Upper lobe of left lung (tissue), 6 donors: Measurements from ENCODE around the gene LCN15. TPM values are rescaled to one million over a fixed set of nuclear protein-coding genes. Genes with fewer than 3 reads are reported as not detected.

Experiments
- ATAC-seq, 2 donors: fragments of 200-7000 bp; cut with Tn5 transposase; one replicate each; pipeline ENCODE4 v1.9.1; 2022; ENCODE audit warnings: mild to moderate bottlenecking in 2 of 2, moderate library complexity in 2 of 2; ENCODE audit not compliant: low FRiP score in 2 of 2
- DNase-seq, 2 donors: peaks; one replicate each; pipeline ENCODE4 v3.0.0-alpha.2; 2019 to 2020
- H3K27ac ChIP-seq, 4 donors: fragments of 200-600 bp; sonication (generic); one replicate each; pipeline ENCODE4 v1.5.1; 2016 to 2019
- H3K27me3 ChIP-seq, 4 donors: fragments of 200-600 bp; sonication (generic); one replicate each; pipeline ENCODE4 v1.5.1; 2017 to 2019
- H3K36me3 ChIP-seq, 4 donors: fragments of 200-600 bp; sonication (generic); one replicate each; pipeline ENCODE4 v1.5.1; 2016 to 2019
- H3K4me1 ChIP-seq, 4 donors: fragments of 200-600 bp; sonication (generic); one replicate each; pipeline ENCODE4 v1.5.1; 2018 to 2019
- H3K4me3 ChIP-seq, 4 donors: fragments of 200-600 bp; sonication (generic); one replicate each; pipeline ENCODE4 v1.5.1; 2017 to 2019; ENCODE audit warnings: mild to moderate bottlenecking in 2 of 4, moderate library complexity in 1 of 4
- H3K9me3 ChIP-seq, 4 donors: fragments of 200-600 bp; sonication (generic); one replicate each; pipeline ENCODE4 v1.5.1; 2018 to 2019
- EP300 ChIP-seq, 4 donors: sonication (generic); formaldehyde crosslinking; IDR thresholded peaks; one replicate each; pipeline ENCODE4 v1.5.1; 2017; ENCODE audit warnings: antibody characterized with exemption in 4 of 4, control low read depth in 2 of 4
- POLR2A ChIP-seq, 4 donors: fragments of 450-650 bp; IDR thresholded peaks; one replicate each; pipeline ENCODE4 v1.5.1; 2016 to 2017; ENCODE audit warnings: antibody characterized with exemption in 4 of 4, mild to moderate bottlenecking in 2 of 4
- POLR2AphosphoS5 ChIP-seq, 2 donors: sonication (generic); formaldehyde crosslinking; IDR thresholded peaks; one replicate each; pipeline ENCODE4 v1.5.1; 2017; ENCODE audit warnings: antibody characterized with exemption in 2 of 2
- WGBS, 2 donors: methylation state at CpG; one replicate each; pipeline ENCODE4 v1.1.5; 2017 to 2018; 5-methylcytosine and 5-hydroxymethylcytosine counted together
- total RNA-seq, 6 donors: library from RNA; depleted of rRNA in 4 of 6; stranded (reverse); fragments of >200 nt in 4 of 6; gene quantifications; one replicate each; pipeline versions ENCODE4 v1.1.0 to v1.2.1, GENCODE V29; 2016 to 2021
- TF ChIP-seq, protein P1 (sequence below), 6 experiments: fragments of 450-650 bp in 4 of 6; fragments of 200-600 bp in 2 of 6; sonication (generic) in 2 of 6; IDR thresholded peaks; one replicate each; pipeline ENCODE4 v1.5.1; 2016 to 2019; ENCODE audit warnings: antibody characterized with exemption in 6 of 6
- donor health status: DM: no; HTN: no; CAD: no; lungs with moderate emphysema.
- donor health status: DM: no; HTN: yes; CAD: no; lungs with severe emphysema.

Gene LCN15
- total RNA-seq, 6 donors from 2014 or later, result 0.23 TPM; not detected in 5

DNA sequence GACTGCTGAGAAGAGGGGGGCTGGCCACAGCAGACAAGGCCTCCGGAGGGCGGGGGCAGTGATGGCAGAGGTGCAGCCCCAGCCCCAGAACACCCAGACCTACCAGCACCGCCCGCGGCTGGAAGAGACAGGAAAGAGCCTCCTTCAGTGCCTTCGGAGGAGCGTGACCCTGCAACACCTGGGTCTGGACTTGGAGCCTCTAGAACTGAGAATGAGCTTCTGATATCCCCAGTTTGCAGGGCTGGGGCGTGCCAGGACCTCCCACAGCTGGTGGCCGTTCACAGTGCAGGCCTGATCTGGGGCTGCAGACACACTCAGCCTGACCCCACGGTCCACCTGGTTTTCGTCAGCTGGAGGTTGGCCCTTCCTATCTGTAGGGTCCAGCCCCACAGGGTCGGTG lies 30.7 kb downstream of the LCN15 start:
- Histone ChIP-seq H3K27ac (no peak overlapping the region), H3K36me3 (no peaks in the 10 kb centered on the region), H3K4me3 (no peak overlapping the region), H3K27me3 (no peaks in the 10 kb centered on the region), H3K4me1 (peaks cover 5 to 7% (median 6%) of the 10 kb centered on the region in 4 donors), H3K9me3 (no peaks in the 10 kb centered on the region)
- no peak for DNase-seq
- no peak for TF ChIP-seq POLR2AphosphoS5 (IDR thresholded peaks at IDR 0.05)
- TF ChIP-seq, protein P1, sequence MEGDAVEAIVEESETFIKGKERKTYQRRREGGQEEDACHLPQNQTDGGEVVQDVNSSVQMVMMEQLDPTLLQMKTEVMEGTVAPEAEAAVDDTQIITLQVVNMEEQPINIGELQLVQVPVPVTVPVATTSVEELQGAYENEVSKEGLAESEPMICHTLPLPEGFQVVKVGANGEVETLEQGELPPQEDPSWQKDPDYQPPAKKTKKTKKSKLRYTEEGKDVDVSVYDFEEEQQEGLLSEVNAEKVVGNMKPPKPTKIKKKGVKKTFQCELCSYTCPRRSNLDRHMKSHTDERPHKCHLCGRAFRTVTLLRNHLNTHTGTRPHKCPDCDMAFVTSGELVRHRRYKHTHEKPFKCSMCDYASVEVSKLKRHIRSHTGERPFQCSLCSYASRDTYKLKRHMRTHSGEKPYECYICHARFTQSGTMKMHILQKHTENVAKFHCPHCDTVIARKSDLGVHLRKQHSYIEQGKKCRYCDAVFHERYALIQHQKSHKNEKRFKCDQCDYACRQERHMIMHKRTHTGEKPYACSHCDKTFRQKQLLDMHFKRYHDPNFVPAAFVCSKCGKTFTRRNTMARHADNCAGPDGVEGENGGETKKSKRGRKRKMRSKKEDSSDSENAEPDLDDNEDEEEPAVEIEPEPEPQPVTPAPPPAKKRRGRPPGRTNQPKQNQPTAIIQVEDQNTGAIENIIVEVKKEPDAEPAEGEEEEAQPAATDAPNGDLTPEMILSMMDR (IDR thresholded peaks at IDR 0.05), result no peak
- TF ChIP-seq EP300 (IDR thresholded peaks at IDR 0.05), result no peak
- 87 to 94% methylated on average over 9 to 12 of the region's 12 CpGs for WGBS, 2 donors
- ATAC-seq, result no peak

DNA sequence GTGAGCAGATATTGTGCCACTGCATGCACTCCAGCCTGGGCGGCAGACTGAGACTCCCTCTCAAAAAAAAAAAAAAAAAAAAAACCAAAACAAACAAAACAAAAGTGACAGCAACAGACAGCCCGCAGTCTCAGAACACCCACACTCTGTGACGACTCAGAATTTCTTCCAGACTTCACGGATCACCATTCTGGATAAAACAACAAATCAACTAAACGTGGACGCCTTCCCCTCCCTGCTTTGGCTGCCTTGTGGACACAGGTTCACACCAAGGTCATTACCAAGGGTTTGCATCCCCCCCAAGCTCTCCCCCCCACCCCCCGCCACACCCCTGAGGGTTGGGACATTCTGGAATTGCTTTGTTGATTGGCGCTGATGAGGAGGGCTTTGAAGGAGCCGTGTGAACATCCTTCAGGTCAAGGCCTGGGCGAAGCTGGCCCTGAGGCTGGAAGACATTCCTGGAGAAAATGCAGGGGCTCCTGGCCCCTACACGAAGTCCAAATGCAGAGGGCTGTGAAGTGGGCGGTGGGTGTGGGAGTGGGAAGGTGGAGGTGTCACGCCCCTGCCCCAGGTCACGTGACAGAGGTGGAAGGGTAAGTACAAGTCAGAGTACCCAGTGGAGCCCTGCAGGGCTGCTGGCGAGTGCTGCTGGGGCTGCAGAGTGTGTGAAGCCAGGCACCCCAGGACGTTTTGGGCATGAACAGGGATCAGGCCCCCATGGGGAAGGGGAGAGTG lies 31.7 kb downstream of the LCN15 start:
- Histone ChIP-seq H3K36me3 (no peaks in the 10 kb centered on the region), H3K27me3 (no peaks in the 10 kb centered on the region), H3K4me1 (peaks cover 6 to 13% (median 8%) of the 10 kb centered on the region in 4 donors), H3K9me3 (no peaks in the 10 kb centered on the region), H3K4me3 (no peak overlapping the region), H3K27ac (no peak overlapping the region)
- WGBS, 2 donors, result 75 to 77% methylated on average over 16 of the region's 16 CpGs
- DNase-seq (no peak), ATAC-seq (no peak)
- TF ChIP-seq EP300 (IDR thresholded peaks at IDR 0.05) (no peak), POLR2AphosphoS5 (IDR thresholded peaks at IDR 0.05) (no peak), POLR2A (IDR thresholded peaks at IDR 0.05) (no peak)
- TF ChIP-seq, protein P1 (IDR thresholded peaks at IDR 0.05), result no peak

DNA sequence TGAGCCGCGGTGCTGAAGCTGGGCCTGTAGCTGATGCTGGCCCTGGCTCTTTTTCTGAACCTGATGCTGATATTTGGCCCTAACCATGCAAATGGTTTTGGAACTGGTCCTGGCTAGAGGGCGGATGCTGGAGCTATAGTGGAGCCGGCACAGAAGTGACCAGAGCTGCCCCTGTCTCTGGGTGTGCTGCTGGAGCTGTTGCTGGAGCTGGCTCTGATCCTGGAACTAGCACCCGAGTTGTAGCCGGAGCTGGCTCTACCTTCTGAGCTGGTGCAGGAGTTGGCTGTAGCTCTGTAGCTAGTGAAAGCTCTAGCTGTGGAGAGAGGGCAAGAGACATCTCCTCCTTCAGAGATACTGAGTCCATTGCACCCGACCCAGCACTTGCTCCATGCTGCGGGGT lies 34.4 kb downstream of the LCN15 start:
- H3K27ac ChIP-seq, result no peak overlapping the region
- peaks cover 11 to 17% (median 13%) of the 10 kb centered on the region in 4 donors for H3K36me3 ChIP-seq
- TF ChIP-seq POLR2A (IDR thresholded peaks at IDR 0.05) (no peak), EP300 (IDR thresholded peaks at IDR 0.05) (no peak), POLR2AphosphoS5 (IDR thresholded peaks at IDR 0.05) (no peak)
- TF ChIP-seq, protein P1 (IDR thresholded peaks at IDR 0.05), result no peak
- DNase-seq, result no peak
- no peak for ATAC-seq
- H3K27me3 ChIP-seq, result no peaks in the 10 kb centered on the region
- no peak overlapping the region for H3K4me3 ChIP-seq
- H3K9me3 ChIP-seq, result no peaks in the 10 kb centered on the region
- 93 to 95% methylated on average over 3 to 8 of the region's 8 CpGs for WGBS, 2 donors
- peaks cover 24 to 38% (median 32%) of the 10 kb centered on the region in 4 donors for H3K4me1 ChIP-seq

DNA sequence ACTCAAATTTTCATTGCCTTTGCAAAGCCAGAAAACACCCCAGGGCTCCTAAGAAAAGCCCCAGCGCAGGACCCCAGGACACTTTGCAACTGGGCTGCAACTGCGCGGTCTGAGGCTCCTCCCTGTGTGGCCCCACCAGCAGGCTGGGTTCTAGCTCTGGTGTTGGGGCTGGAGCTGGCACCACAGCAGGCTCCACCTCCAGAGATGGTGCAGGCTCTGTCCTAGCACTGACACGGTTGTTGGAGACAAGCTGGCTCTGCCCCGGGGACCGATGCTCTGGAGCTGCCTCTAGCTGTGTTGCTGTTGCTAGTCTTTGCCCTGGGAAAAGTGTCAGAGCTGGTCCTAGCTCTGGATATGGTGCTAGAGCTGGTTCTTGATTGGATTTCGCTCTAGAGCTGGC lies 35.2 kb downstream of the LCN15 start:
- DNase-seq (no peak), ATAC-seq (no peak)
- no peaks in the 10 kb centered on the region for H3K27me3 ChIP-seq
- H3K4me1 ChIP-seq, result peaks cover 29 to 46% (median 36%) of the 10 kb centered on the region in 4 donors
- peak overlapping the region in 1 of 4 donors; percentile 89 for H3K27ac ChIP-seq
- H3K9me3 ChIP-seq, result no peaks in the 10 kb centered on the region
- 73 to 91% methylated on average over 3 to 7 of the region's 7 CpGs for WGBS, 2 donors
- TF ChIP-seq, protein P1 (IDR thresholded peaks at IDR 0.05), result no peak
- TF ChIP-seq POLR2AphosphoS5 (IDR thresholded peaks at IDR 0.05) (no peak), EP300 (IDR thresholded peaks at IDR 0.05) (no peak), POLR2A (IDR thresholded peaks at IDR 0.05) (no peak)
- H3K36me3 ChIP-seq, result peaks cover 18 to 25% (median 21%) of the 10 kb centered on the region in 4 donors
- peak overlapping the region in 3 of 4 donors; percentile 59 to 93 (median 63) for H3K4me3 ChIP-seq
